HG03457 (cell line): ENCODE measurements around the gene BAIAP2L1.
"Not testable (repeated sequence)": the region's sequence is repeated elsewhere in the genome, so short reads cannot be mapped to it uniquely, and the experiment has no call there.

Experiments
- ATAC-seq: cut with Tn5 transposase; IDR thresholded peaks from one replicate; pipeline ENCODE4 v1.9.1; 2021; ENCODE audit warnings: moderate number of reproducible peaks; ENCODE audit not compliant: unreplicated experiment

Gene BAIAP2L1

GRCh38 chr7:98400542-98401340 lies at the start of gene BAIAP2L1:
BAIAP2L1 (minus strand) TSS chr7:98401090; CDS start chr7:98400852, 238 bp downstream.
- ATAC-seq = no peak

GRCh38 chr7:98448766-98449165 lies 47.9 kb upstream of the BAIAP2L1 start:
- ATAC-seq = no peak

- ATAC-seq = not testable (repeated sequence)
Observed at GRCh38 chr7:98440992-98441391, 40.1 kb upstream of the BAIAP2L1 start.

GRCh38 chr7:98439484-98439883 lies 38.6 kb upstream of the BAIAP2L1 start:
- no peak for ATAC-seq

GRCh38 chr7:98434087-98434486 lies 33.2 kb upstream of the BAIAP2L1 start:
- ATAC-seq = no peak

GRCh38 chr7:98429799-98430198 lies 28.9 kb upstream of the BAIAP2L1 start:
- ATAC-seq = no peak

GRCh38 chr7:98423043-98423442 lies 22.2 kb upstream of the BAIAP2L1 start:
- ATAC-seq = no peak

- ATAC-seq = no peak
Observed at GRCh38 chr7:98420966-98421612, 20.2 kb upstream of the BAIAP2L1 start.

GRCh38 chr7:98419988-98420387 lies 19.1 kb upstream of the BAIAP2L1 start:
- not testable (repeated sequence) for ATAC-seq

- ATAC-seq = not testable (repeated sequence)
Observed at GRCh38 chr7:98419316-98419691, 18.4 kb upstream of the BAIAP2L1 start.

- ATAC-seq = no peak
Observed at GRCh38 chr7:98418636-98419315, 17.9 kb upstream of the BAIAP2L1 start.

GRCh38 chr7:98418271-98418635 lies 17.4 kb upstream of the BAIAP2L1 start:
- no peak for ATAC-seq

- ATAC-seq = not testable (repeated sequence)
Observed at GRCh38 chr7:98417604-98418270, 16.8 kb upstream of the BAIAP2L1 start.

GRCh38 chr7:98414205-98414900 lies 13.5 kb upstream of the BAIAP2L1 start:
- no peak for ATAC-seq

- ATAC-seq = not testable (repeated sequence)
Observed at GRCh38 chr7:98413655-98414054, 12.8 kb upstream of the BAIAP2L1 start.

- no peak for ATAC-seq
Observed at GRCh38 chr7:98409843-98410242, 9.0 kb upstream of the BAIAP2L1 start.

GRCh38 chr7:98408146-98408545 lies 7.3 kb upstream of the BAIAP2L1 start:
- ATAC-seq = not testable (repeated sequence)

GRCh38 chr7:98406827-98407226 lies 5.9 kb upstream of the BAIAP2L1 start:
- ATAC-seq = no peak

GRCh38 chr7:98404840-98405239 lies 4.0 kb upstream of the BAIAP2L1 start:
- no peak for ATAC-seq

- ATAC-seq = no peak
Observed at GRCh38 chr7:98399890-98400541, 874 bp downstream of the BAIAP2L1 start.
